ENCODE results near the gene DEK. TPM values are rescaled to one million over a fixed set of nuclear protein-coding genes. Genes with fewer than 3 reads are reported as not detected.

Gene DEK
- total RNA-seq, 2 experiments from 2014 or later = 52.7 to 56.7 TPM

GRCh38 chr6:18216411-18216810 lies 47.9 kb downstream of the DEK start:
- Histone ChIP-seq H3K36me3 (ENCODE audit: insufficient read depth, low read length) (peaks cover 14% of the 10 kb centered on the region), H3K4me1 (ENCODE audit: insufficient read depth, low read length) (peaks cover 7% of the 10 kb centered on the region), H3K27ac (ENCODE audit: low read depth in 1 of 2, low read length in 2 of 2) (no peak overlapping the region), H3K27me3 (ENCODE audit: control insufficient read depth in 1 of 2, insufficient read depth in 2 of 2, low read length in 2 of 2) (no peaks in the 10 kb centered on the region), H3K9me3 (ENCODE audit: control insufficient read depth in 1 of 2, insufficient read depth in 1 of 2, low read length in 2 of 2) (no peaks in the 10 kb centered on the region), H3K4me3 (ENCODE audit: low read length) (no peak overlapping the region)
- Mint-ChIP-seq H3K36me3 (ENCODE audit: low read depth) (peaks cover 75% of the 10 kb centered on the region), H3K27me3 (no peaks in the 10 kb centered on the region), H3K9me3 (no peaks in the 10 kb centered on the region), H3K4me1 (ENCODE audit: low read depth) (peaks cover 14% of the 10 kb centered on the region), H3K4me3 (no peak overlapping the region), H3K27ac (no peak overlapping the region)
- ATAC-seq (ENCODE audit: poor library complexity) (no peak), DNase-seq (no peak)
- CTCF ChIA-PET = no interaction called here
- intact Hi-C loops (cut with DNase I, micrococcal nuclease) = no loop called here
- POLR2A ChIA-PET = no interaction called here
- TF ChIP-seq CTCF (IDR thresholded peaks at IDR 0.05) = no peak

- TF ChIP-seq CTCF (IDR thresholded peaks at IDR 0.05) = no peak
- peak in 1 of 14 experiments; percentile 10 for DNase-seq
- no peak overlapping the region for H3K4me3 Mint-ChIP-seq
- H3K4me1 ChIP-seq (ENCODE audit: insufficient read depth, low read length) = peaks cover 7% of the 10 kb centered on the region
- H3K36me3 Mint-ChIP-seq (ENCODE audit: low read depth) = peaks cover 70% of the 10 kb centered on the region
- H3K27ac ChIP-seq (ENCODE audit: low read depth in 1 of 2, low read length in 2 of 2) = no peak overlapping the region
- no peak for ATAC-seq (ENCODE audit: poor library complexity)
- CTCF ChIA-PET = interaction anchor here (0.7 kb wide), 1 partner anchor 173 kb away, joined by 3 read pairs; no protein-coding TSS in a partner anchor
- peaks cover 12% of the 10 kb centered on the region for H3K36me3 ChIP-seq (ENCODE audit: insufficient read depth, low read length)
- H3K27me3 Mint-ChIP-seq = no peaks in the 10 kb centered on the region
- intact Hi-C loops (cut with DNase I, micrococcal nuclease) = no loop called here
- no peaks in the 10 kb centered on the region for H3K9me3 ChIP-seq (ENCODE audit: control insufficient read depth in 1 of 2, insufficient read depth in 1 of 2, low read length in 2 of 2)
- H3K9me3 Mint-ChIP-seq = no peaks in the 10 kb centered on the region
- H3K27ac Mint-ChIP-seq = no peak overlapping the region
- peaks cover 18% of the 10 kb centered on the region for H3K4me1 Mint-ChIP-seq (ENCODE audit: low read depth)
- POLR2A ChIA-PET = no interaction called here
- H3K4me3 ChIP-seq (ENCODE audit: low read length) = no peak overlapping the region
- H3K27me3 ChIP-seq (ENCODE audit: control insufficient read depth in 1 of 2, insufficient read depth in 2 of 2, low read length in 2 of 2) = no peaks in the 10 kb centered on the region
Observed at GRCh38 chr6:18215436-18215835, 48.9 kb downstream of the DEK start.

- no peaks in the 10 kb centered on the region for H3K9me3 Mint-ChIP-seq
- H3K4me3 Mint-ChIP-seq = peak overlapping the region; percentile 81
- ATAC-seq (ENCODE audit: poor library complexity) (no peak), DNase-seq (no peak)
- H3K4me1 Mint-ChIP-seq (ENCODE audit: low read depth) = peaks cover 18% of the 10 kb centered on the region
- TF ChIP-seq CTCF (IDR thresholded peaks at IDR 0.05) = no peak
- intact Hi-C loops (cut with DNase I, micrococcal nuclease) = no loop called here
- Histone ChIP-seq H3K4me3 (ENCODE audit: low read length) (peak overlapping the region; percentile 7), H3K27ac (ENCODE audit: low read depth in 1 of 2, low read length in 2 of 2) (no peak overlapping the region), H3K4me1 (ENCODE audit: insufficient read depth, low read length) (peaks cover 7% of the 10 kb centered on the region), H3K9me3 (ENCODE audit: control insufficient read depth in 1 of 2, insufficient read depth in 1 of 2, low read length in 2 of 2) (no peaks in the 10 kb centered on the region), H3K36me3 (ENCODE audit: insufficient read depth, low read length) (peaks cover 12% of the 10 kb centered on the region), H3K27me3 (ENCODE audit: control insufficient read depth in 1 of 2, insufficient read depth in 2 of 2, low read length in 2 of 2) (no peaks in the 10 kb centered on the region)
- peaks cover 70% of the 10 kb centered on the region for H3K36me3 Mint-ChIP-seq (ENCODE audit: low read depth)
- peak overlapping the region; percentile 66 for H3K27ac Mint-ChIP-seq
- CTCF ChIA-PET = no interaction called here
- POLR2A ChIA-PET = no interaction called here
- H3K27me3 Mint-ChIP-seq = no peaks in the 10 kb centered on the region
Observed at GRCh38 chr6:18214003-18214402, 50.3 kb downstream of the DEK start.

Measured in CD4-positive, alpha-beta T cell (primary cell).